Omental fat pad (tissue), 4 donors: ENCODE measurements around the gene MARCKS. TPM values are rescaled to one million over a fixed set of nuclear protein-coding genes. Genes with fewer than 3 reads are reported as not detected.

Experiments used
- ATAC-seq: fragments of 150-250 bp; one replicate; pipeline ENCODE4 v1.9.1; 2016; ENCODE audit warnings: mild to moderate bottlenecking, moderate library complexity; ENCODE audit not compliant: low FRiP score
- DNase-seq: peaks from one replicate; pipeline ENCODE4 v3.0.0-alpha.2; 2019; ENCODE audit warnings: low spot score
- total RNA-seq, 4 donors: library from RNA; depleted of rRNA; stranded (reverse); fragments of >200 nt; gene quantifications; one replicate each; pipeline ENCODE4 v1.1.0, GENCODE V29; 2016
- TF ChIP-seq, protein P1 (sequence below), 3 donors: fragments of 450-650 bp; IDR thresholded peaks; one replicate each; pipeline ENCODE4 v1.5.1; 2016 to 2017; ENCODE audit warnings: antibody characterized with exemption in 3 of 3, mild to moderate bottlenecking in 3 of 3, moderate library complexity in 2 of 3

The MARCKS gene
- total RNA-seq, 4 donors from 2014 or later, result 22.6 to 45.4 (median 24.0) TPM

DNA sequence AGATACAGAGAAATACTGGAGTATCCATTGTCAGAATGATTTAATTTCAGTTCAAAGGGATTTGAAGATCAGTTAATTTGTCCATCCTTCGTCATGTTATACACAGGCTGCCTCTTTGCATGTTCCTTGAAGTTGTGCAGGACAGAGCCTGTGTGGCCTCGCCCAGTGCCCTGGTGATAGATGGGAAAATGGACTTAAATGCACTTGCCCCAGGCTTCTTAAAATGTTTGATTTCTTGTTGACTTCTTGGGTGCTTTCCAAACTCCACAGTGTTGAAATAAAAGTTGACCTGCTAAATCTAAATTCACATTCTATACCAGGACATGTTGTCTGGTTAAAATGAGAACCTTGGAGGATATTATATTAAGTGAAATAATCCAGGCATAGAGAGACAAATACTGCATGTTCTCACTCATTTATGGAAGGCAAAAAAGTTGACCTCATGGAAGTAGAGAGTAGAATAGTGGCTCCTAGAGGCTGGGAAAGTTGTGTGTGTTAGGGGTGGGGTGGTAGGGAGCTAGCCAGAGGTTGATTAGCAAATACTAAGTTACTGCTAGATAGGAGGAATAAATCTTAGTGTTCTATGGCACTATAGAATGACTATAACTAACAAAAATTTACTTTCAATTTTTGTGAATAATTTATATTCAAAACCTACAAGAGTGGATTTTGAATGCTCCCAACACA, 25.3 kb downstream of the MARCKS start:
- ATAC-seq, result no peak
- TF ChIP-seq, protein P1, sequence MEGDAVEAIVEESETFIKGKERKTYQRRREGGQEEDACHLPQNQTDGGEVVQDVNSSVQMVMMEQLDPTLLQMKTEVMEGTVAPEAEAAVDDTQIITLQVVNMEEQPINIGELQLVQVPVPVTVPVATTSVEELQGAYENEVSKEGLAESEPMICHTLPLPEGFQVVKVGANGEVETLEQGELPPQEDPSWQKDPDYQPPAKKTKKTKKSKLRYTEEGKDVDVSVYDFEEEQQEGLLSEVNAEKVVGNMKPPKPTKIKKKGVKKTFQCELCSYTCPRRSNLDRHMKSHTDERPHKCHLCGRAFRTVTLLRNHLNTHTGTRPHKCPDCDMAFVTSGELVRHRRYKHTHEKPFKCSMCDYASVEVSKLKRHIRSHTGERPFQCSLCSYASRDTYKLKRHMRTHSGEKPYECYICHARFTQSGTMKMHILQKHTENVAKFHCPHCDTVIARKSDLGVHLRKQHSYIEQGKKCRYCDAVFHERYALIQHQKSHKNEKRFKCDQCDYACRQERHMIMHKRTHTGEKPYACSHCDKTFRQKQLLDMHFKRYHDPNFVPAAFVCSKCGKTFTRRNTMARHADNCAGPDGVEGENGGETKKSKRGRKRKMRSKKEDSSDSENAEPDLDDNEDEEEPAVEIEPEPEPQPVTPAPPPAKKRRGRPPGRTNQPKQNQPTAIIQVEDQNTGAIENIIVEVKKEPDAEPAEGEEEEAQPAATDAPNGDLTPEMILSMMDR (IDR thresholded peaks at IDR 0.05), result no peak
- no peak for DNase-seq

GRCh38 chr6:113884011-113884410, 26.9 kb downstream of the MARCKS start:
- ATAC-seq (no peak), DNase-seq (no peak)
- TF ChIP-seq, protein P1 (IDR thresholded peaks at IDR 0.05), result no peak

DNA sequence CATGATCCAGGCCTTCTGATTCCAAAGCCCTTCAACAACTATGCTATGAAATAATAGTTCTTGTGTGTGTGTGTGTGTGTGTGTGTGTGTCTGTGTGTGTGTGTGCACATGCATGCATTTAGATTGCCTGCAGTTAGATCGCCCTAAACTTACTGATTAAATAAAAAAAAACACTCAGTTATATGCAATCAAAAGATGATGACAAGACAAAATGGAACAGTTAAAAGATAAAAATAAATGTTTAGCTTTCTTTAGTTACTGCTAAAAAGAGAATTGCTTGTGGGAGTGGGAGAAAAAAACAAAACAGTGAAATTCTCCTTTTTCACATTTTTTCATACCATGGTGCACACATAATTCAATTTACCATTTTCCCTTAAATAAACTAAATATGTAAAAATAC, 29.4 kb downstream of the MARCKS start:
- ATAC-seq, result no peak
- DNase-seq, result no peak
- TF ChIP-seq, protein P1 (IDR thresholded peaks at IDR 0.05), result no peak

GRCh38 chr6:113888493-113888892, 31.3 kb downstream of the MARCKS start:
- DNase-seq (no peak), ATAC-seq (no peak)
- TF ChIP-seq, protein P1 (IDR thresholded peaks at IDR 0.05), result no peak

DNA sequence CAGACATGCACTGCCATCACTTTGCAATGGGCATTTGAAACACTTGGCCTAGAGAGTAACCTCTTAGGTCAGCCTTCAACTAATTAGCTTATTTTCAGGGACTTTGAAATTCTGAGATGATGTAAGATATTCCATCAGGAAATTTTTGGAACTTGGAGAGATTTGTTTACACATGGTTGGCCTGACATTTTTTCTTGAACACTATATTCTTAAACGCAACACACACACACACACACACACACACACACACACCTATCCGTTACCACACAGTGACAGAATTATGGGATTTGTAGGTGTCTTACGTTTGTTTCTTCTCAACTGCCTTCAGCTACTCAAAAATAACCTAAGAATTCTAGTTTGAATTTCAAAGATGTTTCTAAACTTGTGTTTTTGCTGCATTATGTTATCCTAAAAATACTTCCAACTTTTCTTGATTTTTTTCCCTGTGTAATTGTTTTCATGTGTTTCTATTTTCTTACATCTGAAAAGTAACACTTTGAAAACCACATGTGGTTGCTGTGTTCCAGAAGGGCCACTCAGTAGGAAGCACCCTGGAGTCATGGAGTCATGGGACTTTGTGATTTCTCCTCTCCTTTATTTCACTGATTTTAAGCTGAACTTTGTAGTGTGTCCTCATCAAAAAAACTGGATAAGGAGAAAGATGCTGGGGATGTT, 31.9 kb downstream of the MARCKS start:
- TF ChIP-seq, protein P1 (IDR thresholded peaks at IDR 0.05), result no peak
- no peak for ATAC-seq
- DNase-seq, result no peak

DNA sequence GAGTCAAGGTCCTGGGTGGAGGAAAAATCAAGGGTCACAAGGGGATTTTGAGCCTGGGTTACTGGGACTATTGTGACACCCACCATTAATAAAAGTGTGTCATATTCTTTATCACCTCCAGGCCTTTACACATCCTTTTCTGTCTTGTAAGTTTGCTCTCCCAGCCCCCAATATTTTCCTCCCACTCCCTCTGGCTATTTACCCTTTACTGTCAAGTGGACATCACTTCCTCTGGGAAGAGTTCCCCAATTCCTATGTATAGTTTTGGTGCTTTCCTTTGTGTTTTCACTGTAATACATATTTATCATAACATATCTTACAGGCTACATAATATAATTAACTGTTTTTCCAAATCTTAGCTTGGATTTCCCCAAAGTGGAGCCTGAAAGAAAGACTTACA, 36.3 kb downstream of the MARCKS start:
- ATAC-seq, result no peak

More for the DNA sequence above, 36.3 kb downstream of the MARCKS start:
- DNase-seq, result no peak
- TF ChIP-seq, protein P1 (IDR thresholded peaks at IDR 0.05), result no peak
